Testis (tissue), 2 donors: Measurements from ENCODE around the gene ST7.

Experiments
- POLR2A ChIP-seq: fragments of 450-650 bp; IDR thresholded peaks from one replicate; pipeline ENCODE4 v1.6.1; 2017; ENCODE audit warnings: antibody characterized with exemption, mild to moderate bottlenecking, moderate library complexity
- TF ChIP-seq, protein P1 (sequence below), 3 experiments: fragments of 450-650 bp in 2 of 3; fragments of 200-600 bp in 1 of 3; sonication (generic) in 1 of 3; IDR thresholded peaks; one replicate each; pipeline ENCODE4 v1.5.1; 2016 to 2019; ENCODE audit warnings: antibody characterized with exemption in 3 of 3, mild to moderate bottlenecking in 2 of 3, moderate library complexity in 1 of 3

DNA sequence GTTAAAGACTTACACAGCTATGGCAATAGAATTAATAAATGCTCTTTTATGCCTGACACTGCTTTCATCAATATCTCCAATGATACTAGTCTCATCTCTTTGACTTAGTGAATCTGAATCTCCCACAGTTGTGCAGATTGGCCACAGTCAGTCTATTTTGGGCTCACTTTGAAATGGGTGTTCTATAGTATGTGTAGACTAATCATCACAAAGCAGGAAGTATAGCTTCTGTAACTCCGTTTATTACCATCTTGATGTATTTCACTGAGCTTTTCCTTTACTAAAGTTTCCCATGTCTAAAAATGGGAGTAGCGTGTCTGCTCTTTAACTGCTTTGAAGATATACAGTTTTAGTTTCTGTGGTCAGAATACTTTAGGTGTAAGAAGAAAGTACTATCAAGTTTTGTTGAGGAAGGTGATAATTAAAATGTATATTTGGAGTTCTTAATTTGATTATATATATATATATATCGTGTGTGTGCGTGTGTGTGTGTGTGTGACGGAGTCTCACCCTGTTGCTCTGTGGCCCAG lies 70.1 kb downstream of the ST7 start:
- TF ChIP-seq, protein P1, sequence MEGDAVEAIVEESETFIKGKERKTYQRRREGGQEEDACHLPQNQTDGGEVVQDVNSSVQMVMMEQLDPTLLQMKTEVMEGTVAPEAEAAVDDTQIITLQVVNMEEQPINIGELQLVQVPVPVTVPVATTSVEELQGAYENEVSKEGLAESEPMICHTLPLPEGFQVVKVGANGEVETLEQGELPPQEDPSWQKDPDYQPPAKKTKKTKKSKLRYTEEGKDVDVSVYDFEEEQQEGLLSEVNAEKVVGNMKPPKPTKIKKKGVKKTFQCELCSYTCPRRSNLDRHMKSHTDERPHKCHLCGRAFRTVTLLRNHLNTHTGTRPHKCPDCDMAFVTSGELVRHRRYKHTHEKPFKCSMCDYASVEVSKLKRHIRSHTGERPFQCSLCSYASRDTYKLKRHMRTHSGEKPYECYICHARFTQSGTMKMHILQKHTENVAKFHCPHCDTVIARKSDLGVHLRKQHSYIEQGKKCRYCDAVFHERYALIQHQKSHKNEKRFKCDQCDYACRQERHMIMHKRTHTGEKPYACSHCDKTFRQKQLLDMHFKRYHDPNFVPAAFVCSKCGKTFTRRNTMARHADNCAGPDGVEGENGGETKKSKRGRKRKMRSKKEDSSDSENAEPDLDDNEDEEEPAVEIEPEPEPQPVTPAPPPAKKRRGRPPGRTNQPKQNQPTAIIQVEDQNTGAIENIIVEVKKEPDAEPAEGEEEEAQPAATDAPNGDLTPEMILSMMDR (IDR thresholded peaks at IDR 0.05), result no peak
- TF ChIP-seq POLR2A, result no peak
